Hippocampal formation (tissue), 2 donors: ENCODE results near the gene DLG2.
"Not testable (repeated sequence)": the region's sequence is repeated elsewhere in the genome, so short reads cannot be mapped to it uniquely, and the experiment has no call there.

ENCODE experiments used
- DNase-seq, 2 donors: peaks; one replicate each; lab custom pipeline; 2025; lab: John Stamatoyannopoulos, UW

The DLG2 gene

GRCh38 chr11:85231588-85231987 lies 395.6 kb downstream of the DLG2 start:
- DNase-seq = no peak

- not testable (repeated sequence) for DNase-seq
Observed at GRCh38 chr11:85229723-85230122, 397.4 kb downstream of the DLG2 start.

GRCh38 chr11:85196968-85197367 lies 430.2 kb downstream of the DLG2 start:
- no peak for DNase-seq

- no peak for DNase-seq
Observed at GRCh38 chr11:85195934-85196333, 431.2 kb downstream of the DLG2 start.

- DNase-seq = no peak
Observed at GRCh38 chr11:85187992-85188391, 439.2 kb downstream of the DLG2 start.

GRCh38 chr11:85184721-85185120 lies 442.4 kb downstream of the DLG2 start:
- DNase-seq = peak in 1 of 2 donors; percentile 27

- peak in 1 of 2 donors; percentile 64 for DNase-seq
Observed at GRCh38 chr11:85182441-85183387, 444.4 kb downstream of the DLG2 start.

GRCh38 chr11:85180528-85180927 lies 446.6 kb downstream of the DLG2 start:
- no peak for DNase-seq

- DNase-seq = no peak
Observed at GRCh38 chr11:85171648-85172257, 455.4 kb downstream of the DLG2 start.

GRCh38 chr11:85170184-85170583 lies 457.0 kb downstream of the DLG2 start:
- no peak for DNase-seq

- DNase-seq = no peak
Observed at GRCh38 chr11:85167471-85167870, 459.7 kb downstream of the DLG2 start.

- no peak for DNase-seq
Observed at GRCh38 chr11:85167038-85167437, 460.1 kb downstream of the DLG2 start.

GRCh38 chr11:85165819-85166218 lies 461.3 kb downstream of the DLG2 start:
- DNase-seq = no peak

- no peak for DNase-seq
Observed at GRCh38 chr11:85164743-85165142, 462.4 kb downstream of the DLG2 start.

GRCh38 chr11:85154294-85154693 lies 472.9 kb downstream of the DLG2 start:
- no peak for DNase-seq

GRCh38 chr11:85137597-85137996 lies 489.5 kb downstream of the DLG2 start:
- no peak for DNase-seq

- DNase-seq = no peak
Observed at GRCh38 chr11:85133636-85134035, 493.5 kb downstream of the DLG2 start.

GRCh38 chr11:85132851-85133585 lies 494.1 kb downstream of the DLG2 start:
- peak in 1 of 2 donors; percentile 3 for DNase-seq

GRCh38 chr11:85127349-85127748 lies 499.8 kb downstream of the DLG2 start:
- no peak for DNase-seq

- no peak for DNase-seq
Observed at GRCh38 chr11:85123752-85124231, 503.4 kb downstream of the DLG2 start.

GRCh38 chr11:85118151-85118550 lies 509.0 kb downstream of the DLG2 start:
- DNase-seq = no peak

- no peak for DNase-seq
Observed at GRCh38 chr11:85115798-85116197, 511.3 kb downstream of the DLG2 start.
